Esophagus muscularis mucosa (tissue), 4 donors: ENCODE measurements around the gene HELZ.
"Not testable (repeated sequence)": the region's sequence is repeated elsewhere in the genome, so short reads cannot be mapped to it uniquely, and the experiment has no call there.

ENCODE experiments used
- CTCF ChIP-seq, 3 experiments: fragments of 200-600 bp in 2 of 3; fragments of 450-650 bp in 1 of 3; sonication (generic) in 2 of 3; IDR thresholded peaks; one replicate each; pipeline ENCODE4 v1.5.1; 2017 to 2019; ENCODE audit warnings: antibody characterized with exemption in 3 of 3, mild to moderate bottlenecking in 2 of 3, moderate library complexity in 1 of 3
- EP300 ChIP-seq: sonication (generic); formaldehyde crosslinking; IDR thresholded peaks from one replicate; pipeline ENCODE4 v1.6.1; 2017; ENCODE audit warnings: antibody characterized with exemption
- POLR2A ChIP-seq: fragments of 450-650 bp; IDR thresholded peaks from one replicate; pipeline ENCODE4 v1.6.1; 2017; ENCODE audit warnings: antibody characterized with exemption, moderate library complexity, mild to moderate bottlenecking, low read depth
- POLR2AphosphoS5 ChIP-seq, 2 donors: sonication (generic); formaldehyde crosslinking; IDR thresholded peaks; one replicate each; pipeline ENCODE4 v1.6.1; 2017; ENCODE audit warnings: antibody characterized with exemption in 2 of 2

- not testable (repeated sequence) for TF ChIP-seq CTCF (IDR thresholded peaks at IDR 0.05); POLR2AphosphoS5 (IDR thresholded peaks at IDR 0.05); POLR2A; EP300
These were observed 149.7 kb downstream of the HELZ start for GRCh38 chr17:67095291-67095690.
